IMR-90 (cell line): ENCODE measurements around the gene KIF1B. TPM values are rescaled to one million over a fixed set of nuclear protein-coding genes. Genes with fewer than 3 reads are reported as not detected.
A peak's percentile ranks its signal among the peaks of the same experiment; 100 is the strongest.

ENCODE experiments used
- ATAC-seq: fragments of 200-7000 bp; cut with Tn5 transposase; 2 replicates; pipeline ENCODE4 v1.9.1; 2020; ENCODE audit warnings: low read depth, mild to moderate bottlenecking, moderate library complexity
- BruUV-seq: library from RNA; stranded (reverse); fragments of 400-500 nt; replicated peaks from 2 replicates; lab custom pipeline; 2021; lab: Mats Ljungman, UMichigan
- CTCF ChIA-PET: fragments of 300-600 bp; formaldehyde crosslinking; extraction: SDS; loops from one replicate; lab custom pipeline; 2021; ENCODE audit warnings: antibody characterized with exemption; lab: Yijun Ruan, JAX
- POLR2A ChIA-PET: fragments of 300-600 bp; sonication (Branson Sonifier 250); formaldehyde crosslinking; loops from one replicate; lab custom pipeline; 2022; ENCODE audit warnings: antibody characterized with exemption; ENCODE audit not compliant: unreplicated experiment; lab: Charles Lee
- DNase-seq: peaks from one replicate; pipeline ENCODE4 v3.0.0; 2013
- H2AFZ ChIP-seq: replicated peaks from 2 replicates; pipeline ENCODE3; 2013; ENCODE audit warnings: low read length, mild to moderate bottlenecking; ENCODE audit not compliant: poor library complexity
- H2AK5ac ChIP-seq: 2 replicates; pipeline ENCODE4 v1.6.1; 2013; ENCODE audit warnings: low read depth, low read length, inconsistent platforms
- H2AK9ac ChIP-seq: replicated peaks from 2 replicates; pipeline ENCODE3; 2013; ENCODE audit warnings: mild to moderate bottlenecking, low read depth, low read length, moderate library complexity; ENCODE audit not compliant: poor library complexity
- H2BK120ac ChIP-seq: 2 replicates; pipeline ENCODE4 v1.6.1; 2013; ENCODE audit warnings: low read depth, low read length, inconsistent platforms
- H2BK15ac ChIP-seq: 3 replicates; pipeline ENCODE4 v1.6.1; 2013; ENCODE audit warnings: low read depth, low read length, inconsistent platforms
- H2BK20ac ChIP-seq: 2 replicates; pipeline ENCODE4 v1.6.1; 2013; ENCODE audit warnings: low read depth, mild to moderate bottlenecking, inconsistent platforms, low read length, moderate library complexity
- H2BK5ac ChIP-seq: 2 replicates; pipeline ENCODE4 v1.6.1; 2013; ENCODE audit warnings: mild to moderate bottlenecking, low read depth, low read length, inconsistent platforms; ENCODE audit not compliant: poor library complexity, severe bottlenecking
- H3K14ac ChIP-seq: replicated peaks from 2 replicates; pipeline ENCODE4 v1.6.1; 2013; ENCODE audit warnings: low read depth, low read length, inconsistent platforms
- H3K18ac ChIP-seq: 2 replicates; pipeline ENCODE4 v1.6.1; 2013; ENCODE audit warnings: low read depth, low read length, control low read depth
- H3K23ac ChIP-seq: 2 replicates; pipeline ENCODE4 v1.6.1; 2013; ENCODE audit warnings: low read depth, low read length, inconsistent platforms
- H3K27ac ChIP-seq: 2 replicates; pipeline ENCODE4 v1.5.1; 2013; ENCODE audit warnings: mild to moderate bottlenecking, control low read depth, low read length; ENCODE audit not compliant: insufficient read depth
- H3K27me3 ChIP-seq: 2 replicates; pipeline ENCODE4 v1.6.1; 2013; ENCODE audit warnings: low read length; ENCODE audit not compliant: control insufficient read depth, insufficient read depth
- H3K36me3 ChIP-seq: 2 replicates; pipeline ENCODE4 v1.6.1; 2013; ENCODE audit warnings: low read length, mixed read lengths; ENCODE audit not compliant: control insufficient read depth, insufficient read depth
- H3K4ac ChIP-seq: 2 replicates; pipeline ENCODE4 v1.6.1; 2013; ENCODE audit warnings: low read depth, low read length, inconsistent platforms
- H3K4me1 ChIP-seq: 2 replicates; pipeline ENCODE4 v1.6.1; 2013; ENCODE audit warnings: low read length, mixed read lengths; ENCODE audit not compliant: control insufficient read depth, insufficient read depth
- H3K4me2 ChIP-seq: 2 replicates; pipeline ENCODE4 v1.6.1; 2013; ENCODE audit warnings: low read depth, mild to moderate bottlenecking, control low read depth, low read length, moderate library complexity
- H3K4me3 ChIP-seq: 2 replicates; pipeline ENCODE4 v1.5.1; 2013; ENCODE audit warnings: low read depth, mild to moderate bottlenecking, control low read depth, low read length, moderate library complexity; ENCODE audit not compliant: insufficient read depth
- H3K56ac ChIP-seq: 2 replicates; pipeline ENCODE4 v1.6.1; 2013; ENCODE audit warnings: low read length, inconsistent platforms; ENCODE audit not compliant: insufficient read depth; ENCODE audit errors: extremely low read depth
- H3K79me1 ChIP-seq, 2 experiments: 2 replicates each; pipeline ENCODE4 v1.6.1; 2013; ENCODE audit warnings: low read length in 2 of 2, inconsistent platforms in 1 of 2, low read depth in 1 of 2
- H3K9ac ChIP-seq: 2 replicates; pipeline ENCODE4 v1.6.1; 2013; ENCODE audit warnings: low read depth, low read length, control low read depth
- H3K9me1 ChIP-seq: 2 replicates; pipeline ENCODE4 v1.6.1; 2013; ENCODE audit warnings: low read length, inconsistent platforms; ENCODE audit not compliant: insufficient read depth
- H3K9me3 ChIP-seq: 2 replicates; pipeline ENCODE4 v1.6.1; 2013; ENCODE audit warnings: low read length; ENCODE audit not compliant: control insufficient read depth, insufficient read depth
- H4K20me1 ChIP-seq: 2 replicates; pipeline ENCODE4 v1.6.1; 2013; ENCODE audit warnings: low read length, inconsistent platforms; ENCODE audit not compliant: insufficient read depth
- H4K5ac ChIP-seq: 2 replicates; pipeline ENCODE4 v1.6.1; 2013; ENCODE audit warnings: mild to moderate bottlenecking, low read depth, low read length, control low read depth
- H4K8ac ChIP-seq, 2 experiments: 2 replicates each; pipeline ENCODE4 v1.6.1; 2013; ENCODE audit warnings: low read depth in 2 of 2, low read length in 2 of 2, control low read depth in 1 of 2, inconsistent platforms in 1 of 2
- H4K91ac ChIP-seq: 2 replicates; pipeline ENCODE4 v1.6.1; 2013; ENCODE audit warnings: low read depth, low read length, inconsistent platforms; ENCODE audit not compliant: insufficient read depth
- CEBPB ChIP-seq: IDR thresholded peaks from 2 replicates; pipeline ENCODE4 v1.6.1; 2012; ENCODE audit warnings: low read depth, low read length, improper control_type of control experiment
- WGBS, 2 experiments: methylation state at CpG; one replicate each; pipeline versions ENCODE4 v1.1.5 to v1.1.7; 2013; ENCODE audit warnings: missing lambda C conversion rate in 2 of 2; ENCODE audit not compliant: insufficient read length in 1 of 2; ENCODE audit errors: extremely low coverage in 2 of 2; 5-methylcytosine and 5-hydroxymethylcytosine counted together
- dilution Hi-C: fragments of 300-500 bp; cut with HindIII; formaldehyde crosslinking; loops from one replicate; pipeline ENCODE4 v1.14.3; 2018; ENCODE audit warnings: low sequenced_read_pairs; ENCODE audit not compliant: unreplicated experiment
- in situ Hi-C: fragments of 300-500 bp; cut with MboI; formaldehyde crosslinking; loops from 3 replicates; pipeline ENCODE4 v1.14.3; 2019; ENCODE audit warnings: low sequenced_read_pairs, inconsistent platforms, mixed read lengths
- intact Hi-C: fragments of 100-400 bp; cut with micrococcal nuclease; formaldehyde crosslinking; loops from 2 replicates; pipeline ENCODE4 v1.10.0; 2022
- polyA plus RNA-seq, 3 experiments: library from polyadenylated mRNA; depleted of rRNA; stranded (reverse); fragments of >200 nt; gene quantifications; 2 replicates each; pipeline ENCODE4 v1.2.3, GENCODE V29; 2012; ENCODE audit warnings: low replicate concordance in 1 of 3
- total RNA-seq: library from RNA; depleted of rRNA; stranded (reverse); fragments of >200 nt; gene quantifications from 2 replicates; pipeline ENCODE4 v1.2.3, GENCODE V29; 2012
- TF ChIP-seq, protein P1 (sequence below): fragments of 150-350 bp; IDR thresholded peaks from 2 replicates; pipeline ENCODE4 v1.6.1; 2017; ENCODE audit warnings: mild to moderate bottlenecking, antibody characterized with exemption, low read length, low read depth

The KIF1B gene
- total and polyA plus RNA-seq, 2 of the 4 experiments (the other 2 are of a cell fraction), result 13.0 to 21.1 TPM

DNA sequence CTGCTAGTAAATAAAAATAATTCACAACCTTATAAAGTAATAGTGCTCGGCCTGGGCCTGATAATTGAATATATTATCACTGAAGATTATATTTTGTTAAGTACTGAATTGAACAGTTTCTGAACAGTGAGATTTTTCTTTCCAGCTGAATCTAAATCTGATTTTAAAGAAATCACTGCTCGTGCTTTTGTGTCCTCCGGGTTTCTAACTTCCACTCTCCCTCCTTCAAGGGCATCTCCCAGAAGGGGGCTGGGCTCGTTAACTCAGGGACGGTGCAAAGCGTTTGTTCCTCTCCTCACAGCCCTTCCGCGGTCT lies 823 bp upstream of the KIF1B start:
- H3K27ac ChIP-seq, result peak overlapping the region; percentile 75
- 0 out of 2 replicates have a peak overlapping the region, but pooled peaks have one; percentile 66 for H3K56ac ChIP-seq
- H2BK120ac ChIP-seq, result no peak overlapping the region
- TF ChIP-seq, protein P1, sequence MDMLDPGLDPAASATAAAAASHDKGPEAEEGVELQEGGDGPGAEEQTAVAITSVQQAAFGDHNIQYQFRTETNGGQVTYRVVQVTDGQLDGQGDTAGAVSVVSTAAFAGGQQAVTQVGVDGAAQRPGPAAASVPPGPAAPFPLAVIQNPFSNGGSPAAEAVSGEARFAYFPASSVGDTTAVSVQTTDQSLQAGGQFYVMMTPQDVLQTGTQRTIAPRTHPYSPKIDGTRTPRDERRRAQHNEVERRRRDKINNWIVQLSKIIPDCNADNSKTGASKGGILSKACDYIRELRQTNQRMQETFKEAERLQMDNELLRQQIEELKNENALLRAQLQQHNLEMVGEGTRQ, result no peak
- TF ChIP-seq CEBPB, result no peak
- H2AK9ac ChIP-seq, result peak overlapping the region; percentile 44
- no peak overlapping the region; the same call in 1 of the 2 replicates for H4K91ac ChIP-seq
- peak overlapping the region; percentile 82 for H3K4ac ChIP-seq
- no peaks in the 10 kb centered on the region for H3K9me3 ChIP-seq
- peak overlapping the region; percentile 6 for H4K5ac ChIP-seq
- peak overlapping the region; percentile 53 for H3K4me3 ChIP-seq
- BruUV-seq, result no TSS peak
- dilution Hi-C loops (no loop called here), intact Hi-C loops (no loop called here), in situ Hi-C loops (no loop called here)
- H2AK5ac ChIP-seq, result no peak overlapping the region
- peak overlapping the region; percentile 51 for H3K4me2 ChIP-seq
- peak overlapping the region; percentile 0 to 78; a peak in 2 of 4 replicates for H4K8ac ChIP-seq
- peak overlapping the region; percentile 98 for H2AFZ ChIP-seq
- H4K20me1 ChIP-seq, result peaks cover 28% of the 10 kb centered on the region
- ChIA-PET POLR2A (no interaction called here), CTCF (interaction anchor here (0.6 to 2.0 kb wide), 13 partner anchors 9 to 149 kb away, joined by 3 to 12 read pairs (median 4); no protein-coding TSS in a partner anchor)
- H3K9ac ChIP-seq, result peak overlapping the region; percentile 59
- no peak overlapping the region for H3K18ac ChIP-seq
- 0 out of 2 replicates have a peak, but pooled peaks cover 3% of the 10 kb centered on the region for H3K9me1 ChIP-seq
- H3K23ac ChIP-seq, result peak overlapping the region; percentile 62; the same call in 1 of the 2 replicates
- no peak overlapping the region; the same call in 2 of the 3 replicates for H2BK15ac ChIP-seq
- no peak overlapping the region; the same call in 1 of the 2 replicates for H2BK20ac ChIP-seq
- DNase-seq (no peak), ATAC-seq (no peak)
- no peaks in the 10 kb centered on the region for H3K36me3 ChIP-seq
- H3K79me1 ChIP-seq, result peaks cover 0 to 25% of the 10 kb centered on the region in 2 experiments; a peak in 2 of 4 replicates
- peak overlapping the region; percentile 61; the same call in 1 of the 2 replicates for H3K14ac ChIP-seq
- peak overlapping the region; percentile 73 for H2BK5ac ChIP-seq
- no CpG with 5 or more reads among the region's 8 CpGs for WGBS, 2 experiments
- H3K27me3 ChIP-seq, result no peaks in the 10 kb centered on the region
- peaks cover 3% of the 10 kb centered on the region; the same call in 1 of the 2 replicates for H3K4me1 ChIP-seq
